OCI-LY1 (cell line): Measurements from ENCODE around the gene IER3.

Source experiments
- CTCF ChIP-seq: fragments of 200-600 bp; sonication (generic), shearing (Covaris generic); IDR thresholded peaks from 2 replicates; pipeline ENCODE4 v1.5.1; 2017; ENCODE audit warnings: mild to moderate bottlenecking, antibody characterized with exemption, low read length, moderate library complexity, mixed read lengths
- EZH2 ChIP-seq: fragments of 200-600 bp; sonication (generic), shearing (Covaris generic); IDR thresholded peaks from 2 replicates; pipeline ENCODE4 v1.8.0; 2017; ENCODE audit warnings: borderline replicate concordance, mixed run types, mild to moderate bottlenecking, antibody characterized with exemption, low read length, moderate library complexity, mixed read lengths

GRCh38 chr6:30770592-30770991, 26.2 kb upstream of the IER3 start:
- TF ChIP-seq CTCF (no peak), EZH2 (no peak)
